A549 (cell line): ENCODE data around the gene ACO2. TPM values are rescaled to one million over a fixed set of nuclear protein-coding genes. Genes with fewer than 3 reads are reported as not detected.

Source experiments
- ATAC-seq, 2 experiments: fragments of 200-7000 bp in 1 of 2; fragments of >200 bp in 1 of 2; cut with Nextera tagmentation in 1 of 2; cut with Tn5 transposase in 1 of 2; 3 replicates each; pipeline versions ENCODE4 v1.8.0 to v1.9.1; 2018 to 2020; ENCODE audit warnings: mild to moderate bottlenecking in 1 of 2, moderate library complexity in 1 of 2
- CTCF ChIA-PET: fragments of 300-600 bp; sonication (Branson Sonifier 250); formaldehyde crosslinking; extraction: SDS; loops from one replicate; lab custom pipeline; 2021; ENCODE audit warnings: antibody characterized with exemption, inconsistent platforms; lab: Yijun Ruan, JAX
- POLR2A ChIA-PET: fragments of 350-600 bp; formaldehyde crosslinking; extraction: SDS; loops from one replicate; lab custom pipeline; 2021; ENCODE audit warnings: antibody characterized with exemption, inconsistent platforms; lab: Yijun Ruan, JAX
- DNase-seq, 2 experiments: peaks; one replicate each; pipeline versions ENCODE4 v3.0.0 to v3.0.0-alpha.2; 2011 to 2016; ENCODE audit warnings: low read depth in 1 of 2, low spot score in 1 of 2
- FAIRE-seq: peaks from 2 replicates; lab custom pipeline; 2011; peaks lifted over from hg19 to GRCh38; lab: Jason Lieb, UNC
- H3K27ac ChIP-seq, 2 experiments: fragments of >200 bp; sonication (Bioruptor Twin); formaldehyde crosslinking; 3 replicates each; pipeline ENCODE4 v1.5.1; 2016 to 2017
- H3K4me1 ChIP-seq: fragments of >200 bp; sonication (Bioruptor Twin); formaldehyde crosslinking; 3 replicates; pipeline ENCODE4 v1.6.1; 2016
- H3K4me2 ChIP-seq: fragments of >200 bp; sonication (Bioruptor Twin); formaldehyde crosslinking; 3 replicates; pipeline ENCODE4 v1.6.1; 2016
- H3K4me3 ChIP-seq: fragments of >200 bp; sonication (Bioruptor Twin); formaldehyde crosslinking; 3 replicates; pipeline ENCODE4 v1.5.1; 2016
- H3K9me3 ChIP-seq: fragments of >200 bp; sonication (Bioruptor Twin); formaldehyde crosslinking; 3 replicates; pipeline ENCODE4 v1.6.1; 2016
- CBX2 ChIP-seq: fragments of 200-600 bp; sonication (generic); IDR thresholded peaks from 2 replicates; pipeline ENCODE4 v1.6.1; 2016; ENCODE audit warnings: low read depth, mild to moderate bottlenecking, borderline replicate concordance
- CBX8 ChIP-seq: fragments of 200-600 bp; sonication (generic); IDR thresholded peaks from 2 replicates; pipeline ENCODE4 v1.6.1; 2016
- CEBPB ChIP-seq, 2 experiments: fragments of >200 bp in 1 of 2; sonication (Bioruptor Twin) in 1 of 2; formaldehyde crosslinking in 1 of 2; IDR thresholded peaks; 2 replicates each; pipeline ENCODE4 v1.6.1; 2012 to 2016
- CHD4 ChIP-seq: fragments of 200-600 bp; sonication (generic); IDR thresholded peaks from 2 replicates; pipeline ENCODE4 v1.6.1; 2016; ENCODE audit warnings: antibody characterized with exemption, mild to moderate bottlenecking, borderline replicate concordance
- E2F6 ChIP-seq: IDR thresholded peaks from 2 replicates; pipeline ENCODE4 v1.6.1; 2012; ENCODE audit warnings: low read depth, borderline replicate concordance
- FOXS1 ChIP-seq: fragments of 250-450 bp; sonication (Bioruptor Pico); IDR thresholded peaks from 2 replicates; pipeline ENCODE4 v1.5.0; 2020; ENCODE audit warnings: mild to moderate bottlenecking, moderate library complexity
- HDAC2 ChIP-seq: fragments of 200-600 bp; sonication (generic); IDR thresholded peaks from 2 replicates; pipeline ENCODE4 v1.6.1; 2016
- HEYL ChIP-seq: fragments of 250-450 bp; sonication (Bioruptor Pico); IDR thresholded peaks from 2 replicates; pipeline ENCODE4 v1.8.0; 2021; ENCODE audit warnings: mild to moderate bottlenecking, moderate library complexity
- HOXB13 ChIP-seq: fragments of 250-450 bp; sonication (Bioruptor Pico); IDR thresholded peaks from 2 replicates; pipeline ENCODE4 v1.5.0; 2020; ENCODE audit warnings: low read depth, mild to moderate bottlenecking, moderate library complexity
- KDM1A ChIP-seq: fragments of 200-600 bp; sonication (generic); IDR thresholded peaks from 2 replicates; pipeline ENCODE4 v1.6.1; 2016; ENCODE audit warnings: low read depth, mild to moderate bottlenecking
- KDM5A ChIP-seq: fragments of 200-600 bp; sonication (generic); IDR thresholded peaks from 2 replicates; pipeline ENCODE4 v1.6.1; 2016; ENCODE audit warnings: antibody characterized with exemption, mild to moderate bottlenecking
- MAFK ChIP-seq: fragments of 450-650 bp; IDR thresholded peaks from 2 replicates; pipeline ENCODE4 v1.6.1; 2014; ENCODE audit not compliant: partially characterized antibody
- NFE2L2 ChIP-seq: fragments of 150-350 bp; conservative IDR thresholded peaks from 2 replicates; pipeline ENCODE4 v1.6.1; 2014; ENCODE audit warnings: low read length
- POLR2A ChIP-seq: IDR thresholded peaks from 2 replicates; pipeline ENCODE4 v1.6.1; 2012; ENCODE audit warnings: mild to moderate bottlenecking, low read length
- RAD21 ChIP-seq, 2 experiments: fragments of >200 bp in 1 of 2; sonication (Bioruptor Twin) in 1 of 2; formaldehyde crosslinking in 1 of 2; IDR thresholded peaks in 1 of 2; conservative IDR thresholded peaks in 1 of 2; 2 replicates in 1 of 2; 3 replicates in 1 of 2; pipeline ENCODE4 v1.6.1; 2012 to 2018; ENCODE audit warnings: inconsistent platforms in 1 of 2
- RCOR1 ChIP-seq: fragments of 150-350 bp; IDR thresholded peaks from 2 replicates; pipeline ENCODE4 v1.6.1; 2014; ENCODE audit warnings: antibody characterized with exemption, low read length, low read depth
- RNF2 ChIP-seq: fragments of 200-600 bp; sonication (generic); IDR thresholded peaks from 2 replicates; pipeline ENCODE4 v1.6.1; 2016; ENCODE audit warnings: low read depth, mild to moderate bottlenecking, antibody characterized with exemption, moderate library complexity, borderline replicate concordance
- SREBF2 ChIP-seq: fragments of 450-650 bp; IDR thresholded peaks from 2 replicates; pipeline ENCODE4 v1.6.1; 2014; ENCODE audit warnings: mild to moderate bottlenecking, moderate library complexity
- ZC3H11A ChIP-seq: fragments of 450-650 bp; IDR thresholded peaks from 2 replicates; pipeline ENCODE4 v1.6.1; 2014; ENCODE audit warnings: antibody characterized with exemption, mild to moderate bottlenecking
- ZSCAN20 ChIP-seq: fragments of 250-450 bp; sonication (Bioruptor Pico); IDR thresholded peaks from 2 replicates; pipeline ENCODE4 v1.8.0; 2022; ENCODE audit warnings: mild to moderate bottlenecking, moderate library complexity
- WGBS: methylation state at CpG from one replicate; pipeline ENCODE4 v1.1.6; 2017; ENCODE audit errors: missing lambda C conversion rate; 5-methylcytosine and 5-hydroxymethylcytosine counted together
- polyA plus RNA-seq, 4 experiments: library from polyadenylated mRNA; depleted of rRNA in 3 of 4; stranded (reverse); fragments of >200 nt; fragmentation: RNase III in 1 of 4; extraction: RNeasy Plus Mini Kit Qiagen cat#74134 plus additional on column Dnase treatment in 1 of 4; gene quantifications; 2 replicates in 3 of 4; 3 replicates in 1 of 4; pipeline ENCODE4 v1.2.3, GENCODE V29; 2011 to 2017
- TF ChIP-seq, protein P1 (sequence below): fragments of >200 bp; sonication (Bioruptor Twin); formaldehyde crosslinking; IDR thresholded peaks from 2 replicates; pipeline ENCODE4 v1.6.1; 2016
- TF ChIP-seq, protein P2 (sequence below): IDR thresholded peaks from 2 replicates; pipeline ENCODE4 v1.6.1; 2012
- TF ChIP-seq, protein P3 (sequence below): fragments of >200 bp; sonication (Bioruptor Twin); formaldehyde crosslinking; IDR thresholded peaks from 3 replicates; pipeline ENCODE4 v1.5.1; 2016
- TF ChIP-seq, protein P4 (sequence below): IDR thresholded peaks from 2 replicates; pipeline ENCODE4 v1.6.1; 2012

ACO2 gene
- polyA plus RNA-seq, 2 of the 4 experiments (the other 2 are of a cell fraction): 30.7 to 43.7 TPM

GRCh38 chr22:41474872-41475451, 6.0 kb downstream of the ACO2 start:
- Histone ChIP-seq H3K9me3 (no peaks in the 10 kb centered on the region), H3K4me2 (no peak overlapping the region), H3K27ac (no peak overlapping the region), H3K4me3 (no peak overlapping the region), H3K4me1 (peaks cover 4% of the 10 kb centered on the region; the same call in 2 of the 3 replicates)
- TF ChIP-seq HEYL (CRISPR knock-in tag) (no peak), POLR2A (no peak), KDM1A (no peak), ZC3H11A (no peak), NFE2L2 (no peak), CEBPB (IDR thresholded peaks at IDR 0.05) (no peak), RNF2 (no peak), ZSCAN20 (no peak)
- TF ChIP-seq, protein P1, sequence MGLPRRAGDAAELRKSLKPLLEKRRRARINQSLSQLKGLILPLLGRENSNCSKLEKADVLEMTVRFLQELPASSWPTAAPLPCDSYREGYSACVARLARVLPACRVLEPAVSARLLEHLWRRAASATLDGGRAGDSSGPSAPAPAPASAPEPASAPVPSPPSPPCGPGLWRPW: no peak
- TF ChIP-seq, protein P2, sequence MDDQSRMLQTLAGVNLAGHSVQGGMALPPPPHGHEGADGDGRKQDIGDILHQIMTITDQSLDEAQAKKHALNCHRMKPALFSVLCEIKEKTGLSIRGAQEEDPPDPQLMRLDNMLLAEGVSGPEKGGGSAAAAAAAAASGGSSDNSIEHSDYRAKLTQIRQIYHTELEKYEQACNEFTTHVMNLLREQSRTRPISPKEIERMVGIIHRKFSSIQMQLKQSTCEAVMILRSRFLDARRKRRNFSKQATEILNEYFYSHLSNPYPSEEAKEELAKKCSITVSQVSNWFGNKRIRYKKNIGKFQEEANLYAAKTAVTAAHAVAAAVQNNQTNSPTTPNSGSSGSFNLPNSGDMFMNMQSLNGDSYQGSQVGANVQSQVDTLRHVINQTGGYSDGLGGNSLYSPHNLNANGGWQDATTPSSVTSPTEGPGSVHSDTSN: no peak
- ATAC-seq (no peak), FAIRE-seq (no peak), DNase-seq (no peak)
- WGBS: 86% methylated on average over 6 of the region's 6 CpGs
- ChIA-PET CTCF (interaction anchor here (1.4 kb wide), 1 partner anchor 43 kb away, joined by 3 read pairs; no protein-coding TSS in a partner anchor), POLR2A (no interaction called here)

- CTCF ChIA-PET: interaction anchor here (1.7 to 5.0 kb wide), 3 partner anchors 10 to 75 kb away, joined by 5 to 25 read pairs (median 8); partner anchors contain the start of genes ACO2 and PHF5A
Observed at GRCh38 chr22:41478473-41478872, 9.6 kb downstream of the ACO2 start.

More at GRCh38 chr22:41478473-41478872, 9.6 kb downstream of the ACO2 start:
- no peaks in the 10 kb centered on the region for H3K9me3 ChIP-seq
- H3K27ac ChIP-seq: no peak overlapping the region
- H3K4me2 ChIP-seq: no peak overlapping the region
- 91% methylated on average over 2 of the region's 2 CpGs for WGBS
- DNase-seq (no peak), FAIRE-seq (no peak), ATAC-seq (no peak)
- no peaks in the 10 kb centered on the region; the same call in 2 of the 3 replicates for H3K4me1 ChIP-seq
- H3K4me3 ChIP-seq: no peak overlapping the region
- TF ChIP-seq, protein P3, sequence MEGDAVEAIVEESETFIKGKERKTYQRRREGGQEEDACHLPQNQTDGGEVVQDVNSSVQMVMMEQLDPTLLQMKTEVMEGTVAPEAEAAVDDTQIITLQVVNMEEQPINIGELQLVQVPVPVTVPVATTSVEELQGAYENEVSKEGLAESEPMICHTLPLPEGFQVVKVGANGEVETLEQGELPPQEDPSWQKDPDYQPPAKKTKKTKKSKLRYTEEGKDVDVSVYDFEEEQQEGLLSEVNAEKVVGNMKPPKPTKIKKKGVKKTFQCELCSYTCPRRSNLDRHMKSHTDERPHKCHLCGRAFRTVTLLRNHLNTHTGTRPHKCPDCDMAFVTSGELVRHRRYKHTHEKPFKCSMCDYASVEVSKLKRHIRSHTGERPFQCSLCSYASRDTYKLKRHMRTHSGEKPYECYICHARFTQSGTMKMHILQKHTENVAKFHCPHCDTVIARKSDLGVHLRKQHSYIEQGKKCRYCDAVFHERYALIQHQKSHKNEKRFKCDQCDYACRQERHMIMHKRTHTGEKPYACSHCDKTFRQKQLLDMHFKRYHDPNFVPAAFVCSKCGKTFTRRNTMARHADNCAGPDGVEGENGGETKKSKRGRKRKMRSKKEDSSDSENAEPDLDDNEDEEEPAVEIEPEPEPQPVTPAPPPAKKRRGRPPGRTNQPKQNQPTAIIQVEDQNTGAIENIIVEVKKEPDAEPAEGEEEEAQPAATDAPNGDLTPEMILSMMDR: no peak
- TF ChIP-seq RCOR1: no peak
- TF ChIP-seq CBX8: no peak
- no peak for TF ChIP-seq CBX2
- no peak for TF ChIP-seq SREBF2
- TF ChIP-seq FOXS1 (CRISPR knock-in tag): no peak
- TF ChIP-seq, protein P2: no peak
- TF ChIP-seq E2F6: no peak
- no peak for TF ChIP-seq KDM5A
- TF ChIP-seq HOXB13: no peak
- TF ChIP-seq, protein P4, sequence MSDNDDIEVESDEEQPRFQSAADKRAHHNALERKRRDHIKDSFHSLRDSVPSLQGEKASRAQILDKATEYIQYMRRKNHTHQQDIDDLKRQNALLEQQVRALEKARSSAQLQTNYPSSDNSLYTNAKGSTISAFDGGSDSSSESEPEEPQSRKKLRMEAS: no peak
- TF ChIP-seq RAD21 (conservative IDR thresholded peaks at IDR 0.05 in 1 of 2, IDR thresholded peaks at IDR 0.05 in 1 of 2): no peak
- TF ChIP-seq MAFK: no peak
- no peak for TF ChIP-seq CHD4
- TF ChIP-seq HDAC2: no peak
- POLR2A ChIA-PET: no interaction called here
